Umbilical cord (tissue), 2 donors: ENCODE results near the gene ARCN1. TPM values are rescaled to one million over a fixed set of nuclear protein-coding genes. Genes with fewer than 3 reads are reported as not detected.
"Not testable (repeated sequence)": the region's sequence is repeated elsewhere in the genome, so short reads cannot be mapped to it uniquely, and the experiment has no call there.

Experiments
- DNase-seq: peaks from one replicate; pipeline ENCODE4 v3.0.0-alpha.2; 2015; ENCODE audit warnings: low spot score
- total RNA-seq: library from RNA; depleted of rRNA; stranded (reverse); fragments of >200 nt; gene quantifications from one replicate; pipeline ENCODE4 v1.2.3, GENCODE V29; 2014; ENCODE audit warnings: low replicate concordance; ENCODE audit not compliant: insufficient read depth

The ARCN1 gene
- total RNA-seq, 1 donor from 2014 or later = 144 TPM

- peak; percentile 99 for DNase-seq
Observed at GRCh38 chr11:118605116-118605867, 33.1 kb downstream of the ARCN1 start.

- peak; percentile 22 for DNase-seq
Observed at GRCh38 chr11:118606157-118606843, 34.1 kb downstream of the ARCN1 start.

GRCh38 chr11:118606844-118607228, 34.6 kb downstream of the ARCN1 start:
- DNase-seq = no peak

GRCh38 chr11:118607401-118608359, 35.5 kb downstream of the ARCN1 start, which contains the start of gene PHLDB1:
Gene PHLDB1 (plus strand): TSS chr11:118607615. CDS start chr11:118613837, 6,222 bp downstream.
- peak; percentile 73 for DNase-seq

GRCh38 chr11:118608360-118609227, 36.4 kb downstream of the ARCN1 start:
- peak; percentile 83 for DNase-seq

- peak; percentile 50 for DNase-seq
Observed at GRCh38 chr11:118609380-118610224, 37.4 kb downstream of the ARCN1 start.

GRCh38 chr11:118610225-118610772, 38.1 kb downstream of the ARCN1 start:
- DNase-seq = no peak

GRCh38 chr11:118610773-118611432, 38.7 kb downstream of the ARCN1 start:
- DNase-seq = peak; percentile 60

- not testable (repeated sequence) for DNase-seq
Observed at GRCh38 chr11:118611433-118611795, 39.2 kb downstream of the ARCN1 start.

- peak; percentile 75 for DNase-seq
Observed at GRCh38 chr11:118612378-118612777, 40.2 kb downstream of the ARCN1 start.

GRCh38 chr11:118614511-118614910, 42.3 kb downstream of the ARCN1 start:
- no peak for DNase-seq

GRCh38 chr11:118615282-118615975, 43.2 kb downstream of the ARCN1 start:
- DNase-seq = peak; percentile 69

- no peak for DNase-seq
Observed at GRCh38 chr11:118615976-118616371, 43.8 kb downstream of the ARCN1 start.

GRCh38 chr11:118618115-118618990, 46.1 kb downstream of the ARCN1 start:
- peak; percentile 96 for DNase-seq

GRCh38 chr11:118618991-118619375, 46.8 kb downstream of the ARCN1 start:
- DNase-seq = peak; percentile 94

- peak; percentile 96 for DNase-seq
Observed at GRCh38 chr11:118619444-118620197, 47.4 kb downstream of the ARCN1 start.
